Activated CD4-positive, alpha-beta T cell treated with anti-CD3 and anti-CD28 coated beads, Interleukin-2, amount 10 ng/mL, durations not matched to agents 7 days and 5 days (primary cell): ENCODE data around the gene ZNF559. TPM values are rescaled to one million over a fixed set of nuclear protein-coding genes. Genes with fewer than 3 reads are reported as not detected.

Experiments used
- CTCF ChIA-PET: fragments of 350-600 bp; sonication (Branson Sonifier 250); formaldehyde crosslinking; loops from one replicate; lab custom pipeline; 2021; ENCODE audit warnings: antibody characterized with exemption; lab: Charles Lee
- POLR2A ChIA-PET: fragments of 350-600 bp; sonication (Branson Sonifier 250); formaldehyde crosslinking; loops from one replicate; lab custom pipeline; 2021; ENCODE audit warnings: antibody characterized with exemption; lab: Charles Lee
- DNase-seq: peaks from one replicate; pipeline ENCODE4 v3.0.0-alpha.2; 2020
- H3K27ac Mint-ChIP-seq: one replicate; pipeline ENCODE4 v1.8.0; 2021; ENCODE audit warnings: mild to moderate bottlenecking, moderate library complexity, mixed read lengths
- H3K27me3 Mint-ChIP-seq: one replicate; pipeline ENCODE4 v1.8.0; 2021; ENCODE audit warnings: mixed read lengths
- H3K36me3 Mint-ChIP-seq: one replicate; pipeline ENCODE4 v1.8.0; 2021; ENCODE audit warnings: low read depth, mixed read lengths
- H3K4me1 Mint-ChIP-seq: one replicate; pipeline ENCODE4 v1.8.0; 2021; ENCODE audit warnings: mixed read lengths
- H3K4me3 Mint-ChIP-seq: one replicate; pipeline ENCODE4 v1.8.0; 2021; ENCODE audit warnings: mild to moderate bottlenecking, moderate library complexity, mixed read lengths
- H3K9me3 Mint-ChIP-seq: one replicate; pipeline ENCODE4 v1.8.0; 2021; ENCODE audit warnings: mixed read lengths
- total RNA-seq, 2 experiments: library from RNA; stranded (reverse); gene quantifications; one replicate each; pipeline ENCODE4 v1.2.3, GENCODE V29; 2021

ZNF559 gene
- total RNA-seq, 2 experiments from 2014 or later = 14.2 to 15.2 TPM

DNA sequence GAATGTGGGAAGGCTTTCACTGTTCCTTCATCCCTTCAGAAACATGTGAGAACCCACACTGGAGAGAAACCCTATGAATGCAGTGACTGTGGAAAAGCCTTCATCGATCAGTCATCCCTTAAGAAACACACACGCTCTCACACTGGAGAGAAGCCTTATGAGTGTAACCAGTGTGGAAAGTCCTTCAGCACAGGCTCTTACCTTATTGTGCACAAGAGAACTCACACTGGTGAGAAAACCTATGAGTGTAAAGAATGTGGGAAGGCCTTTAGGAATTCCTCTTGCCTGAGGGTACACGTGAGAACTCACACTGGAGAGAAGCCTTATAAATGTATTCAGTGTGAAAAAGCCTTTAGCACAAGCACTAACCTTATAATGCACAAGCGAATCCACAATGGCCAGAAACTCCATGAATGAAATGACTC is 57.4 kb downstream of the ZNF559 start:
- H3K4me3 Mint-ChIP-seq = no peak overlapping the region
- CTCF ChIA-PET = no interaction called here
- no peak overlapping the region for H3K27ac Mint-ChIP-seq
- no peak for DNase-seq
- POLR2A ChIA-PET = no interaction called here
- no peaks in the 10 kb centered on the region for H3K27me3 Mint-ChIP-seq
- peaks cover 71% of the 10 kb centered on the region for H3K9me3 Mint-ChIP-seq
- no peaks in the 10 kb centered on the region for H3K4me1 Mint-ChIP-seq
- peaks cover 53% of the 10 kb centered on the region for H3K36me3 Mint-ChIP-seq

Other genes with a start within 250 kb of the ZNF559 start
- not detected for gene OR1M1, start 237.1 kb upstream of the ZNF559 start, total RNA-seq
- not detected for gene OR7G2, start 216.7 kb upstream of the ZNF559 start, total RNA-seq
- gene OR7G1, start 208.4 kb upstream of the ZNF559 start, total RNA-seq = not detected
- gene OR7G3, start 197.2 kb upstream of the ZNF559 start, total RNA-seq = not detected
- 10 to 100 TPM; 40.2 to 42.0 TPM for gene ZNF317, start 183.8 kb upstream of the ZNF559 start, total RNA-seq
- gene OR7D2, start 145.2 kb upstream of the ZNF559 start, total RNA-seq = not detected
- not detected for gene OR7D4, start 104.6 kb upstream of the ZNF559 start, total RNA-seq
- gene OR7E24, start 73.2 kb upstream of the ZNF559 start, total RNA-seq = not detected
- gene ZNF699, start 14.3 kb upstream of the ZNF559 start, total RNA-seq = 10 to 100 TPM in 1 of 2 experiments, 1 to 10 TPM in 1; 9.2 to 10.6 TPM
- under 1 TPM; 0.69 to 0.75 TPM for gene ZNF177, start 38.8 kb downstream of the ZNF559 start, total RNA-seq
- 10 to 100 TPM; 29.4 to 31.7 TPM for gene ZNF266, start 111.4 kb downstream of the ZNF559 start, total RNA-seq
- gene ZNF560, start 174.4 kb downstream of the ZNF559 start, total RNA-seq = under 1 TPM in 1 of 2 experiments, not detected in 1; 0.06 TPM
- gene ZNF426, start 214.5 kb downstream of the ZNF559 start, total RNA-seq = 10 to 100 TPM; 12.7 to 15.0 TPM